Measurements from ENCODE around the gene L1TD1.
"Not testable (repeated sequence)": the region's sequence is repeated elsewhere in the genome, so short reads cannot be mapped to it uniquely, and the experiment has no call there.

L1TD1 gene, protein sequence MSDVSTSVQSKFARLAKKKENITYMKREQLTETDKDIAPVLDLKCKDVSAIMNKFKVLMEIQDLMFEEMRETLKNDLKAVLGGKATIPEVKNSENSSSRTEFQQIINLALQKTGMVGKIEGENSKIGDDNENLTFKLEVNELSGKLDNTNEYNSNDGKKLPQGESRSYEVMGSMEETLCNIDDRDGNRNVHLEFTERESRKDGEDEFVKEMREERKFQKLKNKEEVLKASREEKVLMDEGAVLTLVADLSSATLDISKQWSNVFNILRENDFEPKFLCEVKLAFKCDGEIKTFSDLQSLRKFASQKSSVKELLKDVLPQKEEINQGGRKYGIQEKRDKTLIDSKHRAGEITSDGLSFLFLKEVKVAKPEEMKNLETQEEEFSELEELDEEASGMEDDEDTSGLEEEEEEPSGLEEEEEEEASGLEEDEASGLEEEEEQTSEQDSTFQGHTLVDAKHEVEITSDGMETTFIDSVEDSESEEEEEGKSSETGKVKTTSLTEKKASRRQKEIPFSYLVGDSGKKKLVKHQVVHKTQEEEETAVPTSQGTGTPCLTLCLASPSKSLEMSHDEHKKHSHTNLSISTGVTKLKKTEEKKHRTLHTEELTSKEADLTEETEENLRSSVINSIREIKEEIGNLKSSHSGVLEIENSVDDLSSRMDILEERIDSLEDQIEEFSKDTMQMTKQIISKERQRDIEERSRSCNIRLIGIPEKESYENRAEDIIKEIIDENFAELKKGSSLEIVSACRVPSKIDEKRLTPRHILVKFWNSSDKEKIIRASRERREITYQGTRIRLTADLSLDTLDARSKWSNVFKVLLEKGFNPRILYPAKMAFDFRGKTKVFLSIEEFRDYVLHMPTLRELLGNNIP

DNA sequence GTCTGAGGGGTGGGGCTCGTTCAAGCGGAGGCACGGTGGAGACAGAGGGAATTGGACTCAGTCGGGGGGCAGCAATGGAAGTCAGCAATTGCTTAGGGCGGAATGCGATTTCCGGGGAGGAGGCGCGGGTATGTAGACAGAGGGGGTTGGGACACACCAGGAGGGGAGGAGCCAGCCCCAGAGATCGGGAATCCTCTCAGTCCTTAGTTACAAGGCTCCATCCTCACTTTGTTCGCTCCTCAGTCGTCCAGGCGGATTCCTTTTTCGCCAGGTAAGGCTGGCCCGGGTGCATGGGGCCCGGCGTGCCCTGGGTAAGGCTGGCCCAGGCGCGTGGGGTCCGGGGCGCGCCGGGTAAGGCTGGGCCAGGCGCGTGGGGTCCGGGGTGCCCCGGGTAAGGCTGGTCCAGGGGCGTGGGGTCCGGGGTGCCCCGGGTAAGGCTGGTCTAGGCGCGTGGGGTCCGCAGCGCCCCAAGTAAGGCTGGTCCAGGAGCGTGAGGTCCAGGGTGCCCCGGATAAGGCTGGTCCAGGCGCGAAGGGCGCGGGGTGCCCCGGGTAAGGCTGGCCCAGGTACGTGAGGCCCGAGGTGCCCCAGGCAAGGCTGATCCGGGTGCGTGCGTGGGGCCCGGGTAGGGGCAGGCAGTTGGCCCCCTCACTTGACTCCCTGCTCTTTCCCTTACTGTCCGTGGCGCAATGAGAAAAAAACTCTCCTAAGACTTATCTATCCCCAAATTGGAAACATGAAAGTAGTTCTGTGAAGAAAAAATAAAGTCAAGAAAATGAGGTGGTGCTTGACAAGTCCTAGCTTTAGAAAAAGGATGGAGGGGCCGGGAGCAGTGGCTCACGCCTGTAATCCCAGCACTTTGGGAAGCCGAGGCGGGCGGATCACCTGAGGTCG, at the start of gene L1TD1:
L1TD1 (plus strand) TSS at position 199 of the 894 bp plus-strand sequence. CDS start 11,780 bp downstream, outside the sequence.
- DNase-seq = no peak

DNA sequence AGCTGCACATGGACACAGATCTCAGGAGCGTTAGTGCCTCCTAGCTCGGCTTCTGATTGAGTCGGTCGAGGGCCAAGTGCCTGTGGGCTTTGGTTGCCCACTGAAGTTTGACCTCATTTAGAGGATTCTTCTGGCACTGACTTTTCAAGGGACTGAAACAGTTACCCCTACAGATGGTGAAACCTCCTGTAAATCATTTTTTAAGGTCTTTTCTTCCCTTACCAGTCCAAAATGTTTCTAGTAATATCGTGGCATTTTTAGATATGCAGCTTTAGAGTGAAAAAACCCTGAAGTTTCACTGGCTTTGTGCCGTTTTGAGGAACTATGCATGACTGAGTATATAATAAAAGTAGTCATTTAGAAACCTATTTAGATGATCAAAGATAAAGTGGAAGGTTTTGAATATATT, 34.7 kb upstream of the L1TD1 start:
- DNase-seq = no peak

DNA sequence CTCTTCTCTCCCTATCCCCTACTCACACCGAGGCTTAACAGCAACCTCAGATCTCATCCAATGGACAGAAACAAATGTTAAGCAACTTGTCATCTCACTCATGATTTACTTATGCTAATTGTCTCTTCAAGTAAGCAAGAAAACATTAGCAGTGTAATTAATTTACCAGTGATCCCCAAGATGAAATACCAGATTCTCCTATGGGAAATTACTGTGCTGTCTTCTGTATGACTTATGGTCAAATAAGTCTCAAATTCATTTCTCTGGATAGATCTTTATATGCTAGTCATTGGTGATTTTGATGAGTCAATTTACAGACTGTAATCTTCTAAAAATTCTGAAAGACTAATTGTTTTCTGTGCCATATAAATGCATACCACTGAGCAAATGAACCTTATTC, 32.9 kb upstream of the L1TD1 start:
- no peak for DNase-seq

DNA sequence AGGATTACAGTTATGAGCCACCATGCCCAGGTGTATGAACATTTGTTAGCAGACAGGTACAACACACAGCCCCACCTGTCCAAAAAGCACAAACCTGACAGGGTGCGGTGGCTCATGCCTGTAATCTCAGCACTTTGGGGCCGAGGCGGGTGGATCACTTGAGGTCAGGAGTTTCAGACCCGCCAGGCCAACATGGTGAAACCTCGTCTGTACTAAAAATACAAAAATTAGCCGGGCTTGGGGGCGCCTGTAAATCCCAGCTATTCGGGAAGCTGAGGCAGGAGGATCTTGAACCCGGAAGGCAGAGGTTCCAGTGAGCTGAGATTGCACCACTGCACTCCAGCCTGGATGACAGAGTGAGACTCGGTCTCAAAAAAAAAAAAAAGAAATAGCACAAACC, 24.3 kb upstream of the L1TD1 start:
- not testable (repeated sequence) for DNase-seq

DNA sequence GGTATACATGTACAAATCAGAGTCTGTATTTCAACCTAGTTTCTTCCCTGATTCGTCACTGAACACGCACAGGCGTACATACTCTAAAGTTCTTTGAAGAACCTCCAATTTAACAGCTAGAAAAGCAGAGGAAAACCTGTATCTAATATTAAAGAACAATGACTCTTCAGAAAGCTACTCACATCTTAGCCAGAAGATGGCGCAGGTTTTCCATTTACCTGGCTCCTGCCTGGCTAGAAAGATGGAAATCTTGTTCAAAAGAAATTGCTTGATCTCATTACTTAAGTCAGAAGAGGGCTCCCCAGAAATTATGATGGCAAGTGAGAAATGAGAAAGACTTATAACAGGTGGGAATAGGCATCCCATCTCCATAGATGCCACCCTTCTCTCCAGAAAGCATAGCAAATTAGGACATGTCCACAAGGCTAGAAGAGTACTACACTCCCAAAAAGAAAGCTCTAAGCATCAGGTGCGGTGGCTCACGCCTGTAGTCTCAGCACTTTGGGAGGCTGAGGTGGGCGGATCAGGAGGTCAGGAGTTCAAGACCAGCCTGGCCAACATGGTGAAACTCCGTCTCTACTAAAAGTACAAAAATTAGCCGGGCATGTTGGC, 19.0 kb upstream of the L1TD1 start:
- DNase-seq = peak; percentile 64

DNA sequence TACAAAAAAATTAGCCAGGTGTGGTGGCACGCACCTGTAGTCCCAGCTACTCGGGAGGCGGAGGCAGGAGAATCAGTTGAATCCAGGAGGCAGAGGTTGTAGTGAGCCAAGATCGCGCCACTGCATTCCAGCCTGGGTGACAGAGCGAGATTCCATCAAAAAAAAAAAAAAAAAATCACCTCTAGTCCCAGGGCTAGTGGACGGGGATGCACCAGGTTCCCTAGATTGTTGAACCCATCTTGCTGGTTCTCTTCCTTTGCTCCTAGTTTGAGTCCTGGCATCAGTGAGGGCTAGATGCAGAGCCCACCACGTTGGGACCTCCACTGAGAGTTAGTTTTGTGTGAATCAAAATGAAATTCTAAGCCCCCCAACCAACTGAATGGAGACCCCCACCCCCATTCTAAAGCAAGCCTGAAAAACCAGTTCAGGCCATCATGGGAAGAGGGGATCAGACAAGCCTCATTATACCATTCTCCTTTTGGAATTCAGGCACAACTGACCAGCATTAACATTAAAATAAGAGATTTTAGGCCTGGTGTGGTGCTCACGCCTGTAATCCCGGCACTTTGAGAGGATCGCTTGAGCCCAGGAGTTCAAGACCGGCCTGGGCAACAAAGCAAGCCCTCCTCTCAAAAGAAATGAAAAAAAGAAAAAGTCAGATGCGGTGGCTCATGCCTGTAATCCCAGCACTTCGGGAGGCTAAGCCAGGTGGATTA, 17.9 kb upstream of the L1TD1 start:
- no peak for DNase-seq

DNA sequence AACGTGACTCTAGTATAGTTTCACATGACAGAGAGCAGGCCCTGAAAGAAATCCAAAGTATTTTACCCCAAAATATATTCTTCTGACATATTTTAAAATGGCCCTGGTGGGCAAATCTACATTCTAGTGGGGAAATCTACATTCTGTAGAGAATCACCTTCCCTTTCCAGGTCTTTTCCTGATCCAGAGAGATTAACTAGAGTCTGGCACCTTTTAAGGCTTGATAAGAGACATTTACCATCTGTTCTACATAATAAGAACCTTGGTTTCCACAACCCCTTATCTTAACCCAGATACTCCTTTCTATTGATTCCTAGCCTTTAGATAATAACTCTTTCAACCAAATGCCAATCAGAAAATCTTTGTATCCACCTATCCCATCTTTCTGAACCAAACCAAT, 17.0 kb upstream of the L1TD1 start:
- DNase-seq = no peak

DNA sequence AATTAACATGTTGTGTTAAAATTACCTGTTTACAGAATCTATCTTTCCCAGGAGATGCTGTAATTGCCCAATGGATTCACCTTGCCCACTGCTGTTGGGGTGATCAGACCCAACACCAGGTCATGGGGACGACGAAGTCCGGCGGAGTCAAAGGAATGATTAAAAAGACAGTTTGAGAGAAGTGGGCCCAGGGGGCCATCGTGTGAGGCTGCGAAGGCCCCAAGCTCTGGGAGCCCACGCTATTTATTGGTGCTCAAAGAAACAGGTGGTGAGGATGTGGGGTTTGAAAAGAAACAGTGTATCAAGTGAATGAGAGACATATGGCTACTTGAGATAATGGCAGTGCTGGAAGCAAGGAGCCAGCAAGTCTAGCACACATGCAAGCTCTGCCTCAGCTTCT, 16.3 kb upstream of the L1TD1 start:
- DNase-seq = no peak

DNA sequence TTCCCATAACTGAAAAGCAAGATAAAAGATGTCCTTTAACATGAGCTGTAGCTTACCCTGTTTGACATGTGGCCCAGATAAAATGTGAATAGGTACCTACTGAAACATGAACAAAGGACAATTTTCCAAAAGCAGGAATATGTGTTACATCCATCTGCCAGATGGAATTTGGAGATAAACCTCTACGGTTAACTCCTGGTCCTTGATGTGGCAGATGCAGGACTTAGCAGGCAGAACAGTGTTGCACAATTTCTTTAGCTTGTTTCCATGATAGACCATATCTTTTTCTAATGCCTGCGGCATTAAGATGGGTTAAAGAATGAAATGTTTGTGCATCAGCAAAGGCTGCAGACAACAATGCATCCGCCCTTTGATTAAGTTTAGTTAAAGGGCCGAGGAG, 14.6 kb upstream of the L1TD1 start:
- not testable (repeated sequence) for DNase-seq

DNA sequence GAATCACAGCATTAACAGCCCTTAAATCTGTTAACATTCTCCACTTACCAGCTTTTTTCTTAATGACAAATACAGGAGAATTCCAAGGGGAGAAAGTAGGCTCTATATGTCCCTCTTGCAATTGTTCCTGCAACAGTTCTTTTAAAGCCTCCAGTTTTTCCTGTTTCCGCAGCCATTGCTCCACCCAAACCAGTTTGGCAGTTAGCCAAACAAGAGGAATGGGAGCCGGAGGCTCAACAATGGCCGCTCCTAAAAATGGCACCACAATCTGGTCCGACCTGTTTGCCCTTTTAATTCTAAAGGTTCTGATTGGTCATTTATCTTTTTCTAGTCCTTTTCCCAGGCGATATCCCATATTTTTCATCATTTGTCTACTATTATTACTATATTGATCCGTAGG, 14.0 kb upstream of the L1TD1 start:
- peak; percentile 83 for DNase-seq

DNA sequence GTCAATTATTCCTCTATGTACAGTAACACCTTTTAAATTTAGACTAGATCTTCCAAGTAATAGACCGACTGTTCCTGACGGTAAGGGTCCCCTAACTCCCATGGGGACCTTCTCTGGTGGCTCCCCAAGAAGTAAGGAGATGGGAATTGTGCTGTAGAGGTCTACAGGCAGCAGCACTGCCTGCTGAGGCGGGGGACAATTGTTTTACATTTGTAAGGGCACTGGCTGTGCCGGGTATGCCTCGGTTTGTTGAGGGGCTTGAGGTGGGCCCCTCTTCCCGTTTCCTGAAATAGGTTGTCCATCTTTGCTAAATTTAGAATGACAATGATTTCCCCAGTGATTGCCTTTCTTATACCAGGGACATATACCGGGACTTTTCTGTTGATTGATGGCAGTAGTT, 13.1 kb upstream of the L1TD1 start:
- DNase-seq = no peak

DNA sequence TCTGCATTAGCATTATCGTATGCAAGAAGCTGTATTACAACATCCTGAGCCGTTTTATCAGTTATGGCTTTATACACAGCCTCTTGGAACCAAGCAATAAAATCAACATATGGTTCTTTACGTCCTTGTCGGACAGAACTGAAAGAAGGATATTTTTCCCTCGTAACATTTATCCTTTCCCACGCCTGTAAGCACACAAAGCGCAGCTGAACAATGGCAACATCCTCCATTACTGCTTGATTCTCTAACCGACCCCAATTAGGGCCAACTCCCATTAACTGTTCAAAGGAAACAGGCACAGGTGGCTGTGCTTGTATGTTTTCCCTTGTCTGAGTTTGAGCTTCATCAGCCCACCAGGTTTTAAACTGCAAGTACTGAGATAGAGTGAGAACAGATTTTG, 12.5 kb upstream of the L1TD1 start:
- peak; percentile 79 for DNase-seq

DNA sequence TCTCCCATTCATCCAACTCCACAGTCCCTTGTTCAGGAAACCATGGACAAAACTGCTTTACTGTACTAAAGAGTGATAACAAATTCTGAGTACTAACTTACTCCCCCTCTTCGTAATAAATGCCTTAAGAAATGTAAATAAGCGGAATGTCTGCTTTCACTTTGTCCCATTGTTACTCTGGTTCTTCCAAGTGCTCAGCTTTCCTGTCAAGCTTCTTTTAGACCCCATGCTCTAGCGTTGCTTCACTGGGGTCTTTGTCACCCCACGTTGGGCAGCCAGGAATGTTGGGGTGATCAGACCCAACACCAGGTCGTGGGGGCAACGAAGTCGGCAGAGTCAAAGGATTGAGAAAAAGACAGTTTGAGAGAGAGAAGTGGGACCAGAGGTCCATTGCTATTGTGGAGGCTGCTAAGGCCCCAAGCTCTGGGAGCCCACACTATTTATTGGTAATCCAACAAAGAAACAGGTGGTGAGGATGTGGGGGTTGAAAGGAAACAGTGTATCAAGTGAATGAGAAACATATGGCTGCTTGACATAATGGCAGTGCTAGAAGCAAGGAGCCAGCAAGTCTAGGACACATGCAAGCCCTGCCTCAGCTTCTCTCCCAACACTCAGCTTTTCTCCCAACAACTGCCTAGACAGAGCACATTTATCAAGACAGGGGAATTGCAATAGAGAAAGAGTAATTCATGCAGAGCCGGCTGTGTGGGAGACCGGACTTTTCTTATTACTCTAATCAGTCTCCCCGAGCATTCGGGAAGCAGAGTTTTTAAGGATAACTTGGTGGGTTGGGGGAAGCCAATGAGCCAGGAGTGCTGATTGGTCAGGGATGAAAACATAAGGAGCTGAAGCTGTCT, 11.3 kb upstream of the L1TD1 start:
- DNase-seq = not testable (repeated sequence)

DNA sequence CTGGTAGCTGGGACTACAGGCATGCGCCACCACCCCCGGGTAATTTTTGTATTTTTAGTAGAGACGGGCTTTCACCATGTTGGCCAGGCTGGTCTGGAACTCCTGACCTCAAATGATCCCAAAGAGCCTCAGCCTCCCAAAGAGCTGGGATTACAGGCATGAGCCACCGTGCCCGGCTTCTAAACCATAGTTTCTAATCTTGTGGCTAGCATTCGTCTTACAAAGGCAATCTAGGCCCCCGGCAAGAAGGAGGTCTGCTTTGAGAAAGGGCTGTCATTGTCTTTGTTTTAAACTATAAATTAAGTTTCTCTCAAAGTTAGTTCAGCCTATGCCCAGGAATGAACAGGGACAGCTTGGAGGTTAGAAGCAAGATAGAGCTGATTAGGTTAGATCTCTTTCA, 10.3 kb upstream of the L1TD1 start:
- DNase-seq = no peak

DNA sequence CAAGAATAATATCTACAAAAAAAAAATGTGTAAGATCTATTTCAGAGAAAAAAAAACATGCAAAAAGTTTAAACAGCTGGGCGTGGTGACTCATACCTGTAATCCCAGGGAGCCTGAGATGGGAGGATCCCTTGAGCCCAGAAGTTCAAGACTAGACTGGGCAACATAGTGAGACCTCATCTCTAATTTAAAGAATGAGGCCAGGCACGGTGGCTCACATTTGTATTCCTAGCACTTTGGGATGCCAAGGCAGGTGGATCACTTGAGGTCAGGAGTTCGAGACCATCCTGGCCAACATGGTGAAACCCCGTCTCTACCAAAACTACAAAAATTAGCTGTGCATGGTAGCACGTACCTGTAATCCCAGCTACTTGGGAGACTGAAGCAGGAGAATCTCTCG, 9.4 kb upstream of the L1TD1 start:
- not testable (repeated sequence) for DNase-seq

DNA sequence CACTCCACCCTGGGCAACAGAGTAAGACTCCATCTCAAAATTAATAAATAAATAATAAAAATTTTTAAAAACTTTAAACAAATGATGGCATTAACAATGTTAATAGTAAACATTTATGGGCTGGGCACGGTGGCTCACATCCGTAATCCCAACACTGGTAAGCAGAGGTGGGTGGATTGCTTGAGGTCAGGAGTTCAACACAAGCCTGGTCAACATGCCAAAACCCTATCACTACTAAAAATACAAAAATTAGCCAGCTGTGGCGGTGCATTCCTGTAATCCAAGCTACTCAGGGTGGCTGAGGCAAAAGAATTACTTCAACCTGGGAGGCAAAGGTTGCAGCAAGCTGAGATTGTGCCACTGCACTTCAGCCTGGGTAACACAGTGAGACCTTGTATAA, 9.0 kb upstream of the L1TD1 start:
- no peak for DNase-seq

DNA sequence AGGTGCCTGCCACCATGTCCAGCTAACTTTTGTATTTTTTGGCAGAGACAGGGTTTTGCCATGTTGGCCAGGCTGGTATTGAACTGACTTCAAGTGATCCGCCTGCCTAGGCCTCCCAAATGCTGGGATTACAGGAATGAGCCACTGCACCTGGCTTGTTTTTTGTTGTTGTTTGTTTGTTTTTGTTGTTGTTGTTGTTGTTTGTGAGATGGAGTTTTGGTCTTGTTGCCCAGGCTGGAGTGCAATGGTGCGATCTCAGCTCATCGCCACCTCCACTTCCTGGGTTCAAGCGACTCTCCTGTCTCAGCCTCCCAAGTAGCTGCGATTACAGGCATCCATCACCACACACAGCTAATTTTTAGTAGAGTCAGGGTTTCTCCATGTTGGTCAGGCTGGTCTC, 7.1 kb upstream of the L1TD1 start:
- no peak for DNase-seq

DNA sequence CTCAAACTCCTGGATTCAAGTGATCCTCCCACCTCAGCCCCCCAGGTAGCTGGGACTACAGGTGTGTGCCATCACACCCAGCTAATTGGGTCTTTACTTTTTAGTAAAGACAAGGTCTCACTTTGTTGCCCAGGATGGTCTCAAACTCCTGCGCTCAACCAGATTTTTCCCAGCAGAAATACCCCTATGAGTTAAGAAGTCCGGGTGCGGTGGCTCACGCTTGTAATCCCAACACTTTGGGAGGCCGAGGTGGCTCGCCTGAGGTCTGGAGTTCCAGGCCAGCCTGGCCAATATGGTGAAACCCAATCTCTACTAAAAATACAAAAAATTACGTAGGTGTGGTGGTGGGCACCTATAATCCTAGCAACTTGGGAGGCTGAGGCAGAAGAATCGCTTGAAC, 6.5 kb upstream of the L1TD1 start:
- no peak for DNase-seq

DNA sequence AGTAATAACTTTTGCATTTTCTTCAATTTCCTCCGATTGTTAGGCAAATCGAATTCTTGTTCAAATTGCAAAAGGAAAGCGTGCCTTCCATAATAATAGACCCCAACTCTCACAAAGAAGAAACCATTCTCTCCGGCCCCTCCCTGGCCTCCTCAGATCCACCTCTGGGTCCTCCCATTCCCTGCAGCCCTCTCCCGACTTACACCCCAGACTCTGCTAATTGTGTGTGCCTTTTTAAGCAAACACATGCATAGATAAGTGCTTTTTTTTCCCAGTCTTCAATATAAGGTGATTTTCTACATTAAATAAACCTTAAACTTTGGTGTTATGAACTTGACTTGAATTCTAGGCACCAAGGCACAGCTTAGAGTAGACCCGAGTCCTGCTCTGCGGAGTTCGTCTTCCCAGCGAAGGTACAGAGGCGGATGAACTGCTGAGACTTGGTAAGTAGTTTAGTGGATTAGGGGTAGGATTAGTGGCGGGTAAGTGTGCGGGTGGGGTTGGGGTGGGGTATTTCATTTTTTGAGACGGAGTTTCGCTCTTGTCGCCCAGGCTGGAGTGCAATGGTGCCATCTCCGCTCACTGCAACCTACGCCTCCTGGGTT, 1.5 kb downstream of the L1TD1 start:
- DNase-seq = no peak

DNA sequence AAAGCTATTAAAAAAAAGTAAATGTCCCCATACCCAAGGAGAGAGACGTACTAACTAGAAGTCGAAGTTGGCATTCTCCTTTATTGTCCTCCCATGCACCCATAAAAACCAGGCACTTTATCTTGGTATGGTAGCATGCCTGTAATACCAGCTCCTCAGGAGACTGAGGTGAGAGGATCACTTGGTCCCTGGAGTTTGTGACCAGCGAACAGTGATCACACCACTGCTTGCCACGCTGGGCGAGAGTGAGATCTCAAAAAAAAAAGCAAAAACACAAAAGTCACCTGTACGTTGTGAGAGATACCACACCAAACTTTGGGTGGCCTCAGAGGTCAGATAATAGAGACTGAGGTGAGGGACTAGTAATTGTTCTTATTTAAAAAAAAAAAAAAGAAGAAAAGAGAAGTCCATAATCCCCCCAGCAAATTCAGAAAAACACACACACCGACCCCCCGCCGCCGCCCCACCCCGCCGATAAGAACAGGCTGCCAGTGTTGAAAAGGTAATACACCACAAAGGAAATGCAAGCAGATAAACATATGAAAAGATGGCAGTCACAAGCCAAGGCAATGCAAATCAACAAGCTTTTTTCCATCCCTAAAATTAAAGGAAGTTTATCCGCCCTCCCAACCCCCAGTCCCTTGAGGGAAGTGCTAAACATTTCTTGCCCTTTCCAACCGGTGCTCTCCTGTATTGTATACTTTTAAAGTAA, 3.6 kb downstream of the L1TD1 start:
- DNase-seq = no peak
